Measurements from ENCODE around the gene DUSP11. TPM values are rescaled to one million over a fixed set of nuclear protein-coding genes. Genes with fewer than 3 reads are reported as not detected.

Gene DUSP11
- total and polyA plus RNA-seq, 9 of the 15 experiments (the other 6 are each of a cell fraction or from before 2014, with no cell fraction given), result 20.7 to 79.8 (median 29.3) TPM

DNA sequence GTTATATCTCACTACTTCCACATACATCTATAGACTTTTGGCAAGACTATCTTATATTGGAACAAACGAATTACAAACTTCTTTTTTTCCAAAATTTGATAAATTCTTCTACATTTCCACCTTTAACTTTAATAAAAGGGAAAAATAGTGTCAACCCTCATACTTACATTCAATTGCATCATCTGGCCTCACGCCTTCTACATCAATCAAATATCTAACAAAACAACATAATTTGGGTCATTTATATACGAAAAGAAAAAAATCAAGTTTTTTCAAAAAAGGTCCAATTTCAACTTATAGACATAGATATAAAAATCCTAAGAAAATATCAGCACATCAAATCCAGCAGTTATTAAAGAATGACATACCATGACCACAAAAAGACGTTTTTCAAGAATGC, 12.9 kb downstream of the DUSP11 start (continued):
- TF ChIP-seq, protein P1, sequence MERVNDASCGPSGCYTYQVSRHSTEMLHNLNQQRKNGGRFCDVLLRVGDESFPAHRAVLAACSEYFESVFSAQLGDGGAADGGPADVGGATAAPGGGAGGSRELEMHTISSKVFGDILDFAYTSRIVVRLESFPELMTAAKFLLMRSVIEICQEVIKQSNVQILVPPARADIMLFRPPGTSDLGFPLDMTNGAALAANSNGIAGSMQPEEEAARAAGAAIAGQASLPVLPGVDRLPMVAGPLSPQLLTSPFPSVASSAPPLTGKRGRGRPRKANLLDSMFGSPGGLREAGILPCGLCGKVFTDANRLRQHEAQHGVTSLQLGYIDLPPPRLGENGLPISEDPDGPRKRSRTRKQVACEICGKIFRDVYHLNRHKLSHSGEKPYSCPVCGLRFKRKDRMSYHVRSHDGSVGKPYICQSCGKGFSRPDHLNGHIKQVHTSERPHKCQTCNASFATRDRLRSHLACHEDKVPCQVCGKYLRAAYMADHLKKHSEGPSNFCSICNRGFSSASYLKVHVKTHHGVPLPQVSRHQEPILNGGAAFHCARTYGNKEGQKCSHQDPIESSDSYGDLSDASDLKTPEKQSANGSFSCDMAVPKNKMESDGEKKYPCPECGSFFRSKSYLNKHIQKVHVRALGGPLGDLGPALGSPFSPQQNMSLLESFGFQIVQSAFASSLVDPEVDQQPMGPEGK (CRISPR knock-in tag; IDR thresholded peaks at IDR 0.05; ENCODE audit: borderline replicate concordance), result no peak
- TF ChIP-seq TAF9B (IDR thresholded peaks at IDR 0.05; ENCODE audit: partially characterized antibody), result no peak
- TF ChIP-seq STAT5B (CRISPR knock-in tag; IDR thresholded peaks at IDR 0.05), result no peak
- TF ChIP-seq MEIS2 (IDR thresholded peaks at IDR 0.05; ENCODE audit: partially characterized antibody), result peak; percentile 13
- no peak for TF ChIP-seq NCOA4 (IDR thresholded peaks at IDR 0.05; ENCODE audit: partially characterized antibody)
- TF ChIP-seq ZNF785 (CRISPR knock-in tag; IDR thresholded peaks at IDR 0.05), result no peak
- TF ChIP-seq, protein P2, sequence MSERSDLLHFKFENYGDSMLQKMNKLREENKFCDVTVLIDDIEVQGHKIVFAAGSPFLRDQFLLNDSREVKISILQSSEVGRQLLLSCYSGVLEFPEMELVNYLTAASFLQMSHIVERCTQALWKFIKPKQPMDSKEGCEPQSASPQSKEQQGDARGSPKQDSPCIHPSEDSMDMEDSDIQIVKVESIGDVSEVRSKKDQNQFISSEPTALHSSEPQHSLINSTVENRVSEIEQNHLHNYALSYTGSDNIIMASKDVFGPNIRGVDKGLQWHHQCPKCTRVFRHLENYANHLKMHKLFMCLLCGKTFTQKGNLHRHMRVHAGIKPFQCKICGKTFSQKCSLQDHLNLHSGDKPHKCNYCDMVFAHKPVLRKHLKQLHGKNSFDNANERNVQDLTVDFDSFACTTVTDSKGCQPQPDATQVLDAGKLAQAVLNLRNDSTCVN (CRISPR knock-in tag; IDR thresholded peaks at IDR 0.05), result no peak
- no peak for TF ChIP-seq RBM14 (IDR thresholded peaks at IDR 0.05; ENCODE audit: borderline replicate concordance, insufficient read depth, low read depth, low read length)
- TF ChIP-seq SMC3 (conservative IDR thresholded peaks at IDR 0.05; ENCODE audit: insufficient read depth, low read depth, low read length), result no peak
